ENCODE data around the gene DNAH8.

The DNAH8 gene

GRCh38 chr6:38797391-38797790 lies 82.3 kb downstream of the DNAH8 start:
- no peak for DNase-seq

- DNase-seq, result peak; percentile 33
These were observed 84.5 kb downstream of the DNAH8 start for GRCh38 chr6:38799529-38800184.

GRCh38 chr6:38801305-38801704 lies 86.2 kb downstream of the DNAH8 start:
- DNase-seq, result no peak

GRCh38 chr6:38802497-38802896 lies 87.4 kb downstream of the DNAH8 start:
- DNase-seq, result no peak

GRCh38 chr6:38803129-38803528 lies 88.0 kb downstream of the DNAH8 start:
- DNase-seq, result no peak

GRCh38 chr6:38804358-38804757 lies 89.2 kb downstream of the DNAH8 start:
- DNase-seq, result no peak

- no peak for DNase-seq
These were observed 90.1 kb downstream of the DNAH8 start for GRCh38 chr6:38805127-38805655.

GRCh38 chr6:38805692-38806091 lies 90.6 kb downstream of the DNAH8 start:
- no peak for DNase-seq

GRCh38 chr6:38806271-38806670 lies 91.2 kb downstream of the DNAH8 start:
- DNase-seq, result no peak

GRCh38 chr6:38806833-38807232 lies 91.7 kb downstream of the DNAH8 start:
- DNase-seq, result no peak

- no peak for DNase-seq
These were observed 92.9 kb downstream of the DNAH8 start for GRCh38 chr6:38808039-38808438.

GRCh38 chr6:38813041-38813823 lies 98.1 kb downstream of the DNAH8 start:
- DNase-seq, result peak; percentile 69

- no peak for DNase-seq
These were observed 99.7 kb downstream of the DNAH8 start for GRCh38 chr6:38814761-38815160.

GRCh38 chr6:38815250-38815649 lies 100.1 kb downstream of the DNAH8 start:
- DNase-seq, result no peak

GRCh38 chr6:38818691-38819090 lies 103.6 kb downstream of the DNAH8 start:
- DNase-seq, result no peak

- DNase-seq, result no peak
These were observed 107.9 kb downstream of the DNAH8 start for GRCh38 chr6:38822963-38823362.

- no peak for DNase-seq
These were observed 109.3 kb downstream of the DNAH8 start for GRCh38 chr6:38824243-38824894.

- no peak for DNase-seq
These were observed 111.9 kb downstream of the DNAH8 start for GRCh38 chr6:38827024-38827423.

GRCh38 chr6:38831865-38832264 lies 116.8 kb downstream of the DNAH8 start:
- no peak for DNase-seq

- no peak for DNase-seq
These were observed 118.2 kb downstream of the DNAH8 start for GRCh38 chr6:38833320-38833719.

- DNase-seq, result no peak
These were observed 121.5 kb downstream of the DNAH8 start for GRCh38 chr6:38836585-38836984.

GRCh38 chr6:38837101-38837500 lies 122.0 kb downstream of the DNAH8 start:
- DNase-seq, result no peak

GRCh38 chr6:38843798-38844197 lies 128.7 kb downstream of the DNAH8 start:
- DNase-seq, result no peak

- DNase-seq, result no peak
These were observed 130.8 kb downstream of the DNAH8 start for GRCh38 chr6:38845931-38846330.
